GM12878 (cell line): ENCODE data around the gene NME5. TPM values are rescaled to one million over a fixed set of nuclear protein-coding genes. Genes with fewer than 3 reads are reported as not detected.

Source experiments
- ATAC-seq: fragments of 200-7000 bp; cut with Tn5 transposase; 3 replicates; pipeline ENCODE4 v1.9.1; 2020; ENCODE audit warnings: mild to moderate bottlenecking, moderate library complexity
- BruUV-seq: library from RNA; stranded (reverse); fragments of 400-500 nt; replicated peaks from 2 replicates; lab custom pipeline; 2021; lab: Mats Ljungman, UMichigan
- CTCF ChIA-PET: fragments of 300-600 bp; sonication (Branson Sonifier 250); formaldehyde crosslinking; extraction: SDS; loops from one replicate; lab custom pipeline; 2021; ENCODE audit warnings: inconsistent platforms; lab: Yijun Ruan, JAX
- POLR2A ChIA-PET: fragments of 350-600 bp; formaldehyde crosslinking; extraction: SDS; loops from one replicate; lab custom pipeline; 2021; ENCODE audit warnings: inconsistent platforms; lab: Charles Lee
- RAD21 ChIA-PET: fragments of 300-600 bp; sonication (Branson Sonifier 250); formaldehyde crosslinking; loops from one replicate; lab custom pipeline; 2023; ENCODE audit warnings: antibody characterized with exemption; ENCODE audit not compliant: unreplicated experiment; lab: Charles Lee
- SMC1A ChIA-PET: fragments of 300-600 bp; sonication (Branson Sonifier 250); formaldehyde crosslinking; loops from one replicate; lab custom pipeline; 2023; ENCODE audit not compliant: unreplicated experiment, uncharacterized antibody; lab: Charles Lee
- DNase-seq: peaks from one replicate; pipeline ENCODE4 v3.0.0-alpha.2; 2011; ENCODE audit warnings: low read depth, low spot score
- FAIRE-seq: peaks from 3 replicates; lab custom pipeline; 2011; peaks lifted over from hg19 to GRCh38; lab: Jason Lieb, UNC
- H2AFZ ChIP-seq: 2 replicates; pipeline ENCODE4 v1.6.0; 2011; ENCODE audit warnings: low read depth, low read length, control low read depth; ENCODE audit not compliant: control insufficient read depth
- H3K27ac ChIP-seq: 2 replicates; pipeline ENCODE4 v1.5.1; 2011; ENCODE audit warnings: control low read depth; ENCODE audit not compliant: control insufficient read depth, insufficient read depth
- H3K27me3 ChIP-seq, 2 experiments: replicated peaks in 1 of 2; 2 replicates each; pipeline versions ENCODE4 v1.6.0 to v1.6.1; 2011; ENCODE audit warnings: low read length in 1 of 2; ENCODE audit not compliant: control insufficient read depth in 2 of 2, insufficient read depth in 2 of 2
- H3K36me3 ChIP-seq, 2 experiments: 2 replicates each; pipeline ENCODE4 v1.5.1; 2011; ENCODE audit warnings: low read length in 1 of 2; ENCODE audit not compliant: control insufficient read depth in 2 of 2, insufficient read depth in 2 of 2
- H3K4me1 ChIP-seq: 2 replicates; pipeline ENCODE4 v1.6.1; 2011; ENCODE audit warnings: mild to moderate bottlenecking, low read length, moderate library complexity, mixed read lengths; ENCODE audit not compliant: control insufficient read depth, insufficient read depth
- H3K4me2 ChIP-seq: 2 replicates; pipeline ENCODE4 v1.6.0; 2011; ENCODE audit warnings: control low read depth; ENCODE audit not compliant: control insufficient read depth, insufficient read depth
- H3K4me3 ChIP-seq: fragments of 200-600 bp; sonication (generic); 2 replicates; pipeline ENCODE4 v1.5.1; 2016
- H3K79me2 ChIP-seq: 2 replicates; pipeline ENCODE4 v1.6.0; 2011; ENCODE audit warnings: low read length; ENCODE audit not compliant: control insufficient read depth, insufficient read depth
- H3K9ac ChIP-seq: 2 replicates; pipeline ENCODE4 v1.8.0; 2011; ENCODE audit warnings: low read length, control low read depth, mixed read lengths; ENCODE audit not compliant: control insufficient read depth, insufficient read depth
- H3K9me3 ChIP-seq: replicated peaks from 3 replicates; pipeline ENCODE4 v1.5.1; 2011; ENCODE audit warnings: mild to moderate bottlenecking, low read length; ENCODE audit not compliant: control insufficient read depth, insufficient read depth
- H4K20me1 ChIP-seq: 2 replicates; pipeline ENCODE4 v1.6.0; 2011; ENCODE audit not compliant: control insufficient read depth, insufficient read depth
- DPF2 ChIP-seq: fragments of 450-650 bp; IDR thresholded peaks from 2 replicates; pipeline ENCODE4 v1.6.1; 2017; ENCODE audit warnings: mild to moderate bottlenecking
- EGR1 ChIP-seq, 2 experiments: IDR thresholded peaks; 1 replicate in 1 of 2; 2 replicates in 1 of 2; pipeline ENCODE4 v1.6.1; 2011 to 2012; ENCODE audit warnings: low read depth in 2 of 2, low read length in 2 of 2, borderline replicate concordance in 1 of 2, mild to moderate bottlenecking in 1 of 2, moderate library complexity in 1 of 2
- GABPA ChIP-seq: IDR thresholded peaks from 2 replicates; pipeline ENCODE4 v1.6.1; 2014; ENCODE audit warnings: antibody characterized with exemption, low read depth, mild to moderate bottlenecking, inconsistent platforms
- IRF4 ChIP-seq: IDR thresholded peaks from 2 replicates; pipeline ENCODE4 v1.6.1; 2011; ENCODE audit warnings: low read depth, low read length
- LARP7 ChIP-seq: fragments of 450-650 bp; IDR thresholded peaks from 2 replicates; pipeline ENCODE4 v1.6.1; 2017; ENCODE audit warnings: mild to moderate bottlenecking
- NRF1 ChIP-seq: conservative IDR thresholded peaks from 2 replicates; pipeline ENCODE4 v1.6.1; 2011; ENCODE audit warnings: mild to moderate bottlenecking, low read depth, low read length, improper control_type of control experiment
- PAX5 ChIP-seq: IDR thresholded peaks from 2 replicates; pipeline ENCODE4 v1.6.1; 2011; ENCODE audit warnings: low read depth, low read length, borderline replicate concordance
- RBBP5 ChIP-seq: fragments of 200-600 bp; sonication (generic); conservative IDR thresholded peaks from 2 replicates; pipeline ENCODE4 v1.6.1; 2016
- TAF1 ChIP-seq: IDR thresholded peaks from 2 replicates; pipeline ENCODE4 v1.6.1; 2011; ENCODE audit warnings: mild to moderate bottlenecking, low read depth, low read length, borderline replicate concordance
- ZSCAN29 ChIP-seq: fragments of 450-650 bp; IDR thresholded peaks from 2 replicates; pipeline ENCODE4 v1.6.1; 2017; ENCODE audit warnings: mild to moderate bottlenecking, moderate library complexity
- WGBS: methylation state at CpG from one replicate; pipeline ENCODE4 v1.1.6; 2016; ENCODE audit warnings: low lambda C conversion rate; ENCODE audit not compliant: insufficient replicate concordance, insufficient coverage; ENCODE audit errors: missing lambda C conversion rate; 5-methylcytosine and 5-hydroxymethylcytosine counted together
- in situ Hi-C: fragments of 300-500 bp; cut with MboI; formaldehyde crosslinking; loops from 9 replicates; pipeline ENCODE4 v1.14.3; 2018; ENCODE audit warnings: mixed read lengths
- intact Hi-C: fragments of 100-400 bp; cut with micrococcal nuclease; formaldehyde crosslinking; loops from one replicate; pipeline ENCODE4 v1.14.2; 2022; ENCODE audit not compliant: unreplicated experiment
- polyA plus RNA-seq, 11 experiments: library from polyadenylated mRNA; depleted of rRNA in 4 of 11; unstranded in 6 of 11; stranded (reverse) in 5 of 11; fragments of >200 nt; fragmentation: Nextera tagmentation in 4 of 11; fragmentation: Illumina TruSeq in 1 of 11; extraction: Ambion mirVana in 4 of 11; extraction: Trizol in 1 of 11; gene quantifications; 1 replicate in 1 of 11; 2 replicates in 10 of 11; pipeline versions ENCODE4 v1.2.1 to v1.2.3, GENCODE V29; 2011 to 2016; ENCODE audit warnings: inconsistent platforms in 2 of 11, missing spikeins in 2 of 11, low read depth in 1 of 11
- total RNA-seq, 4 experiments: library from RNA; depleted of rRNA in 3 of 4; stranded (reverse); fragments of >200 nt in 3 of 4; fragmentation: Illumina TruSeq in 1 of 4; extraction: Trizol in 1 of 4; gene quantifications; 2 replicates each; pipeline versions ENCODE4 v1.2.1 to v1.2.3, GENCODE V29; 2013 to 2021
- TF ChIP-seq, protein P1 (sequence below): IDR thresholded peaks from 2 replicates; pipeline ENCODE4 v1.6.1; 2012; ENCODE audit warnings: mild to moderate bottlenecking, low read depth, low read length
- TF ChIP-seq, protein P2 (sequence below): IDR thresholded peaks from 2 replicates; pipeline ENCODE4 v1.6.1; 2011; ENCODE audit warnings: low read depth, mild to moderate bottlenecking, low read length, moderate library complexity, borderline replicate concordance; ENCODE audit errors: extremely low read depth

Gene NME5
- total and polyA plus RNA-seq, 10 of the 15 experiments (the other 5 are each of a cell fraction or from before 2014, with no cell fraction given) = 0.22 to 0.52 TPM; not detected in 8

DNA sequence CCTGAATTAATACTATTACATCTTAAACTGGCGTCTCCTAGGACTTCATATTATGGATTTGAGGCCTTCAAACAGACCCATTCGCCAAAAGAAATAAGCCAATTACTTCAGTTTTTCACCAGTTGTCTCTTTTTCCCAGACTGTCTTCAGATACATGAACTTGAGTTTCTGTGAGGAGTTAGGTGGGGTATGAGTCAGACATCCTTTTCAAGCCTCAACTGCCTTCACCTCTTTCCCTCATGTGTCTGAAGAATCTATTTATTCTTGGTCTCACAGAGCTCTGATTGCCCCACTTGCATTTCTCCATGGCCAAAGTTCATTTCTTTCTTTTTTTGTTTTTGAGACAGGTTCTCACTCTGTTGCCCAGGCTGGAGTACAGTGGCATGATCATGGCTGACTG is 42.9 kb downstream of the NME5 start:
- TF ChIP-seq PAX5 = no peak
- no peak for TF ChIP-seq DPF2
- no peak for TF ChIP-seq RBBP5
- no peak for TF ChIP-seq GABPA
- TF ChIP-seq LARP7 = no peak
- no peak for TF ChIP-seq ZSCAN29
- TF ChIP-seq, protein P1, sequence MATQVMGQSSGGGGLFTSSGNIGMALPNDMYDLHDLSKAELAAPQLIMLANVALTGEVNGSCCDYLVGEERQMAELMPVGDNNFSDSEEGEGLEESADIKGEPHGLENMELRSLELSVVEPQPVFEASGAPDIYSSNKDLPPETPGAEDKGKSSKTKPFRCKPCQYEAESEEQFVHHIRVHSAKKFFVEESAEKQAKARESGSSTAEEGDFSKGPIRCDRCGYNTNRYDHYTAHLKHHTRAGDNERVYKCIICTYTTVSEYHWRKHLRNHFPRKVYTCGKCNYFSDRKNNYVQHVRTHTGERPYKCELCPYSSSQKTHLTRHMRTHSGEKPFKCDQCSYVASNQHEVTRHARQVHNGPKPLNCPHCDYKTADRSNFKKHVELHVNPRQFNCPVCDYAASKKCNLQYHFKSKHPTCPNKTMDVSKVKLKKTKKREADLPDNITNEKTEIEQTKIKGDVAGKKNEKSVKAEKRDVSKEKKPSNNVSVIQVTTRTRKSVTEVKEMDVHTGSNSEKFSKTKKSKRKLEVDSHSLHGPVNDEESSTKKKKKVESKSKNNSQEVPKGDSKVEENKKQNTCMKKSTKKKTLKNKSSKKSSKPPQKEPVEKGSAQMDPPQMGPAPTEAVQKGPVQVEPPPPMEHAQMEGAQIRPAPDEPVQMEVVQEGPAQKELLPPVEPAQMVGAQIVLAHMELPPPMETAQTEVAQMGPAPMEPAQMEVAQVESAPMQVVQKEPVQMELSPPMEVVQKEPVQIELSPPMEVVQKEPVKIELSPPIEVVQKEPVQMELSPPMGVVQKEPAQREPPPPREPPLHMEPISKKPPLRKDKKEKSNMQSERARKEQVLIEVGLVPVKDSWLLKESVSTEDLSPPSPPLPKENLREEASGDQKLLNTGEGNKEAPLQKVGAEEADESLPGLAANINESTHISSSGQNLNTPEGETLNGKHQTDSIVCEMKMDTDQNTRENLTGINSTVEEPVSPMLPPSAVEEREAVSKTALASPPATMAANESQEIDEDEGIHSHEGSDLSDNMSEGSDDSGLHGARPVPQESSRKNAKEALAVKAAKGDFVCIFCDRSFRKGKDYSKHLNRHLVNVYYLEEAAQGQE = no peak
- TF ChIP-seq NRF1 = no peak
- no peak for TF ChIP-seq EGR1 (IDR thresholded peaks at IDR 0.05; ENCODE audit: borderline replicate concordance in 1 of 2, low read depth in 2 of 2, low read length in 2 of 2)
- no peak for TF ChIP-seq TAF1
- no peak for TF ChIP-seq IRF4
- TF ChIP-seq, protein P2, sequence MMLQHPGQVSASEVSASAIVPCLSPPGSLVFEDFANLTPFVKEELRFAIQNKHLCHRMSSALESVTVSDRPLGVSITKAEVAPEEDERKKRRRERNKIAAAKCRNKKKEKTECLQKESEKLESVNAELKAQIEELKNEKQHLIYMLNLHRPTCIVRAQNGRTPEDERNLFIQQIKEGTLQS = no peak
- Histone ChIP-seq H2AFZ (no peak overlapping the region), H3K27me3 (no peaks in the 10 kb centered on the region), H3K4me3 (no peak overlapping the region), H3K9ac (no peak overlapping the region), H3K4me1 (no peaks in the 10 kb centered on the region), H4K20me1 (no peaks in the 10 kb centered on the region), H3K9me3 (no peaks in the 10 kb centered on the region), H3K27ac (no peak overlapping the region), H3K36me3 (no peaks in the 10 kb centered on the region), H3K79me2 (no peaks in the 10 kb centered on the region), H3K4me2 (no peak overlapping the region)
- ChIA-PET CTCF (no interaction called here), POLR2A (no interaction called here), RAD21 (no interaction called here), SMC1A (interaction anchor here (0.7 to 1.4 kb wide), 3 partner anchors 11 to 117 kb away, joined by 3 read pairs; no protein-coding TSS in a partner anchor)
- ATAC-seq = no peak
- WGBS = 71% methylated on average over 2 of the region's 2 CpGs
- in situ Hi-C loops (loop anchor here (25.0 kb wide), 1 partner anchor 759 kb away; no protein-coding TSS in a partner anchor), intact Hi-C loops (no loop called here)
- BruUV-seq = no TSS peak
- FAIRE-seq = no peak
- no peak for DNase-seq
